ENCODE results near the gene TMEM245. TPM values are rescaled to one million over a fixed set of nuclear protein-coding genes. Genes with fewer than 3 reads are reported as not detected.
A peak's percentile ranks its signal among the peaks of the same experiment; 100 is the strongest.

The TMEM245 gene
- total RNA-seq, 1 experiment from 2014 or later: 110 TPM

DNA sequence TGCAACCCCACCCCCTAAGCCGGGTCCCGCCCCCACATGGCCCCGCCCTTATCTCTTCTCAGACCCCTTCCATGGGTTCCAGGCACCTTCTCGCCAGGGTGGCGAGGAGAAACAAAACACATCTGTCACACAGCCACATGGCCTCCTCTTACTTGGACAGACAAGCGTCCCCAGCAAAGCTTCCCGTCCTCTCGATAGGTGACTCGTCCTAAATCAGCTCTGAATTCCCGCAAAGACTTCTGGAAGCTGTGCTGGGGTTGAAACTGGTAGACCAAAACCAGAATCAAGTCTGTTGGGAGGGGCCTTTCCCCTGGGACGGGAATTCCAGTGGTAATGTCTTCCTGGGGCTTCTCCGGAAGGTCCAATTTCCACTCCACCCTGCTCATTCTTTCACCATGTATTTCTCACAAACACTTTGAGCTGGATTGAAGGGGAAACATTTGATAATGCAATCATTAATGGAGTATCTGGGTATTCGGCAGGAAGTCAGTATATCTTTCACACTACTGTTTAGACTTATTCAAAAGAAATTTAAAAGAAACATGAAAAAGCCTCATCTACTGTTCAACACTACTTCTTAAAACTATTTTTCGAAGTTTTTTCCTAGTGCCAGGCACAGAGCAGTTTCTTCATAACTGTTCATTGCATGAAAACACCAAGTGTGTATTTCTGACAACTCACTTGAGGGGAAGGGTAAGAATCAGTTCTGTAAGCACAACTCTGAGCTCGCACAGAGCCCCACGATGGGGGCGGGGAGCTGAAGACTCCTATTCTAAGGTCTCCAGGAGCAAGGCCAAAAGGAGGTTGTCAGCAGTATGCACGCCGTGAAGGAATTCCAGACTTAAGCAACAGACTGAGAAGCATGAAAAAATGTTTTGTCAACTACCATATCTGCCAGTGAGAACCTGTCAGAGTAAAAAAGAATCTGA lies 105.8 kb downstream of the TMEM245 start:
- CTCF ChIA-PET: no interaction called here
- Histone ChIP-seq H3K9me3 (no peaks in the 10 kb centered on the region), H3K36me3 (ENCODE audit: control insufficient read depth, insufficient read depth, low read length) (no peaks in the 10 kb centered on the region; the same call in 1 of the 2 replicates), H3K4me3 (ENCODE audit: low read depth, low read length) (peak overlapping the region; percentile 35), H3K27me3 (replicated peaks; ENCODE audit: control insufficient read depth, insufficient read depth, low read length) (no peaks in the 10 kb centered on the region), H3K4me1 (peaks cover 48% of the 10 kb centered on the region)
- intact Hi-C loops (cut with micrococcal nuclease; ENCODE audit: unreplicated experiment): loop anchor here (1.0 to 2.0 kb wide), 2 partner anchors 106 to 307 kb away; partner anchors contain the start of gene EPB41L4B
- no TSS peak for BruUV-seq (replicated peaks)
- POLR2A ChIA-PET: no interaction called here
- no peaks in the 10 kb centered on the region for H3K27me3 Mint-ChIP-seq (ENCODE audit: insufficient read depth, unreplicated experiment)
- DNase-seq: peak; percentile 23 to 44
- TF ChIP-seq, protein P1, sequence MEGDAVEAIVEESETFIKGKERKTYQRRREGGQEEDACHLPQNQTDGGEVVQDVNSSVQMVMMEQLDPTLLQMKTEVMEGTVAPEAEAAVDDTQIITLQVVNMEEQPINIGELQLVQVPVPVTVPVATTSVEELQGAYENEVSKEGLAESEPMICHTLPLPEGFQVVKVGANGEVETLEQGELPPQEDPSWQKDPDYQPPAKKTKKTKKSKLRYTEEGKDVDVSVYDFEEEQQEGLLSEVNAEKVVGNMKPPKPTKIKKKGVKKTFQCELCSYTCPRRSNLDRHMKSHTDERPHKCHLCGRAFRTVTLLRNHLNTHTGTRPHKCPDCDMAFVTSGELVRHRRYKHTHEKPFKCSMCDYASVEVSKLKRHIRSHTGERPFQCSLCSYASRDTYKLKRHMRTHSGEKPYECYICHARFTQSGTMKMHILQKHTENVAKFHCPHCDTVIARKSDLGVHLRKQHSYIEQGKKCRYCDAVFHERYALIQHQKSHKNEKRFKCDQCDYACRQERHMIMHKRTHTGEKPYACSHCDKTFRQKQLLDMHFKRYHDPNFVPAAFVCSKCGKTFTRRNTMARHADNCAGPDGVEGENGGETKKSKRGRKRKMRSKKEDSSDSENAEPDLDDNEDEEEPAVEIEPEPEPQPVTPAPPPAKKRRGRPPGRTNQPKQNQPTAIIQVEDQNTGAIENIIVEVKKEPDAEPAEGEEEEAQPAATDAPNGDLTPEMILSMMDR (IDR thresholded peaks at IDR 0.05; ENCODE audit: insufficient read depth in 1 of 2, low read depth in 1 of 2, low read length in 1 of 2, severe bottlenecking in 1 of 2, unreplicated experiment in 1 of 2): no peak
- no peaks in the 10 kb centered on the region for H3K9me3 Mint-ChIP-seq (ENCODE audit: unreplicated experiment)
- peak overlapping the region; percentile 77 for H3K27ac Mint-ChIP-seq (ENCODE audit: unreplicated experiment)
- peaks cover 20% of the 10 kb centered on the region for H3K4me1 Mint-ChIP-seq (ENCODE audit: low read depth, unreplicated experiment)
- H3K36me3 Mint-ChIP-seq (ENCODE audit: insufficient read depth, unreplicated experiment): peaks cover 64% of the 10 kb centered on the region
- H3K4me3 Mint-ChIP-seq (ENCODE audit: unreplicated experiment): peak overlapping the region; percentile 94

DNA sequence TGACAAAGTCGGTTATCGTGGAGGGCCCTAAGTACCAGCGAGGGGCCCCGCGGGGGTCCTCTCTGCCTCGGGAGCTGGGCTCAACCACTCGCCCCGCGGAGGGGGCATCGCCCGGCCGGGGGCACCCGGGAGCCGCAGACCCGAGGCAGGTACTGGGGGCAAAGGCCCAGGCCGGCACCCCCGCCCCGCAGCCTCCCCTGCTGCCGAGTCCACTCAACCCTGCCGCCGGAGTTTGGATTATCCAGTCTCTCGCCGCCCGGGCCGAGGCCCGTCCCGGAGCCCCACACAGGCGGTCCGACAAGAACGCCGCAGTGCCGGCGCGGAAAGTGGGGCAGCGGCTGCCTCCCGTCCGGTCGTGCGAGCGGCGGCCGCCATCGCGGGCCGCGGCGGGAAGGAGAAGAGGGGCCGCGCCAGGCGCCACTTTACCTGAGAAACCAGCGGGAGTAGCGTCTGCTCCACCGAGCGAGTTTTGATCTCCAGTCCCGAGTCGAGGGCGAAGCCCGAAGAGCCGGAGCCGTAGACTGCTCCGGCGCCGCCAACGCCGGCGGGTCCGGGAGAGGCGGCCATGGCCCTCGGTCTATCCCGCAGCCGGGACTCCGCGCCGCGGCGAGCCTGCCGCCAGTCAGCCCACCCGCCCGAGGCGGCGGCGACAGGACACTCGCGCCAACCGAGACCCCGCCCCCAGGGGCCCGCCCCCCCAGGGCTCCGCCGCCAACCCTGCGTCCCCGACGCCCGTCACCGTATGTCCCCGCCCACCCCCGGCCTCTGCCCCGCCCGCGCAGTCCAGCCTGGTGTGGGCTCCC lies 106.7 kb downstream of the TMEM245 start, which contains the start of gene CTNNAL1:
CTNNAL1 (minus strand) TSS at position 624 of the 803 bp plus-strand sequence; CDS start at position 567, 57 bp downstream.
- CTCF ChIA-PET: no interaction called here

More for the DNA sequence above, 106.7 kb downstream of the TMEM245 start, which contains the start of gene CTNNAL1:
- H3K9me3 Mint-ChIP-seq (ENCODE audit: unreplicated experiment): no peaks in the 10 kb centered on the region
- POLR2A ChIA-PET: no interaction called here
- peak within 1 kb of the TSS; percentile 77 for H3K27ac Mint-ChIP-seq (ENCODE audit: unreplicated experiment)
- peak; percentile 97 for DNase-seq
- TF ChIP-seq, protein P1 (IDR thresholded peaks at IDR 0.05; ENCODE audit: insufficient read depth in 1 of 2, low read depth in 1 of 2, low read length in 1 of 2, severe bottlenecking in 1 of 2, unreplicated experiment in 1 of 2): no peak
- H3K4me1 Mint-ChIP-seq (ENCODE audit: low read depth, unreplicated experiment): peaks cover 20% of the 10 kb centered on the region
- Histone ChIP-seq H3K27me3 (replicated peaks; ENCODE audit: control insufficient read depth, insufficient read depth, low read length) (no peaks in the 10 kb centered on the region), H3K4me3 (ENCODE audit: low read depth, low read length) (peak within 1 kb of the TSS; percentile 73), H3K36me3 (ENCODE audit: control insufficient read depth, insufficient read depth, low read length) (no peaks in the 10 kb centered on the region; the same call in 1 of the 2 replicates), H3K4me1 (peaks cover 48% of the 10 kb centered on the region), H3K9me3 (no peaks in the 10 kb centered on the region)
- no TSS peak for BruUV-seq (replicated peaks)
- H3K4me3 Mint-ChIP-seq (ENCODE audit: unreplicated experiment): peak within 1 kb of the TSS; percentile 94
- intact Hi-C loops (cut with micrococcal nuclease; ENCODE audit: unreplicated experiment): loop anchor here (1.0 to 2.0 kb wide), 2 partner anchors 107 to 308 kb away; partner anchors contain the start of gene EPB41L4B
- H3K36me3 Mint-ChIP-seq (ENCODE audit: insufficient read depth, unreplicated experiment): peaks cover 61% of the 10 kb centered on the region
- no peaks in the 10 kb centered on the region for H3K27me3 Mint-ChIP-seq (ENCODE audit: insufficient read depth, unreplicated experiment)
